GM18909 (cell line): ENCODE results near the gene SPESP1.
"Not testable (repeated sequence)": the region's sequence is repeated elsewhere in the genome, so short reads cannot be mapped to it uniquely, and the experiment has no call there.

Source experiments
- ATAC-seq: cut with Tn5 transposase; IDR thresholded peaks from one replicate; pipeline ENCODE4 v1.9.1; 2021; ENCODE audit warnings: mild to moderate bottlenecking; ENCODE audit not compliant: unreplicated experiment, poor library complexity

The SPESP1 gene

GRCh38 chr15:68958597-68958996 is 28.3 kb downstream of the SPESP1 start:
- ATAC-seq = no peak

GRCh38 chr15:68962465-68962864 is 32.1 kb downstream of the SPESP1 start:
- ATAC-seq = no peak

- ATAC-seq = not testable (repeated sequence)
Measured at GRCh38 chr15:68963719-68964118, 33.4 kb downstream of the SPESP1 start.

GRCh38 chr15:68966996-68967395 is 36.7 kb downstream of the SPESP1 start:
- ATAC-seq = no peak

- no peak for ATAC-seq
Measured at GRCh38 chr15:68967948-68968347, 37.6 kb downstream of the SPESP1 start.

GRCh38 chr15:68969298-68969697 is 39.0 kb downstream of the SPESP1 start:
- no peak for ATAC-seq

GRCh38 chr15:68972201-68973065 is 42.1 kb downstream of the SPESP1 start:
- ATAC-seq = no peak

GRCh38 chr15:68975651-68976160 is 45.4 kb downstream of the SPESP1 start:
- not testable (repeated sequence) for ATAC-seq

GRCh38 chr15:68977426-68977825 is 47.1 kb downstream of the SPESP1 start:
- ATAC-seq = not testable (repeated sequence)

- no peak for ATAC-seq
Measured at GRCh38 chr15:68979006-68979405, 48.7 kb downstream of the SPESP1 start.

GRCh38 chr15:68979816-68980215 is 49.5 kb downstream of the SPESP1 start:
- no peak for ATAC-seq

GRCh38 chr15:68980786-68981185 is 50.5 kb downstream of the SPESP1 start:
- ATAC-seq = no peak

GRCh38 chr15:68981941-68982340 is 51.6 kb downstream of the SPESP1 start:
- no peak for ATAC-seq

GRCh38 chr15:68982976-68983563 is 52.7 kb downstream of the SPESP1 start:
- ATAC-seq = no peak

GRCh38 chr15:68983961-68984481 is 53.7 kb downstream of the SPESP1 start:
- ATAC-seq = no peak

- ATAC-seq = no peak
Measured at GRCh38 chr15:68984586-68984985, 54.3 kb downstream of the SPESP1 start.

- ATAC-seq = no peak
Measured at GRCh38 chr15:68985361-68985891, 55.1 kb downstream of the SPESP1 start.

- ATAC-seq = no peak
Measured at GRCh38 chr15:68986322-68986721, 56.0 kb downstream of the SPESP1 start.

- ATAC-seq = no peak
Measured at GRCh38 chr15:68987120-68987519, 56.8 kb downstream of the SPESP1 start.

- ATAC-seq = no peak
Measured at GRCh38 chr15:68987676-68988075, 57.4 kb downstream of the SPESP1 start.
